ENCODE results near the gene CNTNAP2. TPM values are rescaled to one million over a fixed set of nuclear protein-coding genes. Genes with fewer than 3 reads are reported as not detected.

Gene CNTNAP2
- total RNA-seq, 3 donors from 2014 or later (not counting 1 experiment from before 2014, with no cell fraction given) = 0.18 to 1.1 TPM; not detected in 1

DNA sequence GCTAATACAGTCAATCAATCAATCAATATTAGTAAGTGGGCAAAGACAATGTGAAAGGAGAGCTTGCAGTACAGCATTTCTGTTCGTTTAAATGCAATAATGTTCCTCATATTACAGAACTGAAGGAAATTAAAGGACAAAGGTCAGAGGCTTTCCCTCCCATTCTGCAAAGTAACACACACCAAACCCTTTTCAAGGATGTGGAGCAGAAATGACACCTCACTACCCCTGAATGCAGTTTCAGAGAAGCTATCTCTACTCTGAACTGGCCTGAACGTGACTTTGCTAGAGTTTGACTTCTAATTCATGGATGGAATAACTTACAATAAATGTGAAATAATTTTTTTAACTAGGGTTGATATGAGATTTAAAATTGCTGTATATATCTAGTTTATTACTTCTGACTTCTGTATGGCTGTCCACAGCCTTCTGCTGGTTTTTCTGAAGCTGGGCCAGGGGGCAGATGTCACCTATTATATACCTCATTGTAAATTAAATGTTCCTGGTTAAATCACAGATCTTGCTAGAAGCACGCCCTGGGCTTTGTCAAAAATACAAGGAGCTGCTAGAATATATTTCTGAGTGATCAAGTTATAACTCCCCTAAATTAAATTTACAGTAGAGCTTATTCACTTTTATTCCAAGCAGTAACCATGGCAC, 2317.1 kb downstream of the CNTNAP2 start:
- Mint-ChIP-seq H3K27ac (no peak overlapping the region), H3K27me3 (ENCODE audit: low read depth in 2 of 2) (peaks cover 0 to 6% of the 10 kb centered on the region in 2 donors), H3K4me1 (no peaks in the 10 kb centered on the region), H3K36me3 (no peaks in the 10 kb centered on the region), H3K4me3 (no peak overlapping the region), H3K9me3 (peaks cover 0 to 2% of the 10 kb centered on the region in 2 donors)
- 100% methylated on average over 2 of the region's 3 CpGs for WGBS (ENCODE audit: insufficient coverage)
- H3K9me3 ChIP-seq (ENCODE audit: control insufficient read depth, insufficient read depth, low read length) = no peaks in the 10 kb centered on the region
- H3K36me3 ChIP-seq (ENCODE audit: control insufficient read depth, insufficient read depth, low read length) = no peaks in the 10 kb centered on the region
- intact Hi-C loops (cut with micrococcal nuclease) = no loop called here
- H3K27ac ChIP-seq (ENCODE audit: low read length) = no peak overlapping the region
- TF ChIP-seq, protein P1, sequence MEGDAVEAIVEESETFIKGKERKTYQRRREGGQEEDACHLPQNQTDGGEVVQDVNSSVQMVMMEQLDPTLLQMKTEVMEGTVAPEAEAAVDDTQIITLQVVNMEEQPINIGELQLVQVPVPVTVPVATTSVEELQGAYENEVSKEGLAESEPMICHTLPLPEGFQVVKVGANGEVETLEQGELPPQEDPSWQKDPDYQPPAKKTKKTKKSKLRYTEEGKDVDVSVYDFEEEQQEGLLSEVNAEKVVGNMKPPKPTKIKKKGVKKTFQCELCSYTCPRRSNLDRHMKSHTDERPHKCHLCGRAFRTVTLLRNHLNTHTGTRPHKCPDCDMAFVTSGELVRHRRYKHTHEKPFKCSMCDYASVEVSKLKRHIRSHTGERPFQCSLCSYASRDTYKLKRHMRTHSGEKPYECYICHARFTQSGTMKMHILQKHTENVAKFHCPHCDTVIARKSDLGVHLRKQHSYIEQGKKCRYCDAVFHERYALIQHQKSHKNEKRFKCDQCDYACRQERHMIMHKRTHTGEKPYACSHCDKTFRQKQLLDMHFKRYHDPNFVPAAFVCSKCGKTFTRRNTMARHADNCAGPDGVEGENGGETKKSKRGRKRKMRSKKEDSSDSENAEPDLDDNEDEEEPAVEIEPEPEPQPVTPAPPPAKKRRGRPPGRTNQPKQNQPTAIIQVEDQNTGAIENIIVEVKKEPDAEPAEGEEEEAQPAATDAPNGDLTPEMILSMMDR (IDR thresholded peaks at IDR 0.05) = no peak
- no peaks in the 10 kb centered on the region for H3K27me3 ChIP-seq (ENCODE audit: control insufficient read depth, insufficient read depth, low read length)
- DNase-seq (no peak), ATAC-seq (no peak)
- H3K4me1 ChIP-seq (ENCODE audit: control insufficient read depth, insufficient read depth, low read length) = no peaks in the 10 kb centered on the region
- no peak overlapping the region for H3K4me3 ChIP-seq (ENCODE audit: low read length)

DNA sequence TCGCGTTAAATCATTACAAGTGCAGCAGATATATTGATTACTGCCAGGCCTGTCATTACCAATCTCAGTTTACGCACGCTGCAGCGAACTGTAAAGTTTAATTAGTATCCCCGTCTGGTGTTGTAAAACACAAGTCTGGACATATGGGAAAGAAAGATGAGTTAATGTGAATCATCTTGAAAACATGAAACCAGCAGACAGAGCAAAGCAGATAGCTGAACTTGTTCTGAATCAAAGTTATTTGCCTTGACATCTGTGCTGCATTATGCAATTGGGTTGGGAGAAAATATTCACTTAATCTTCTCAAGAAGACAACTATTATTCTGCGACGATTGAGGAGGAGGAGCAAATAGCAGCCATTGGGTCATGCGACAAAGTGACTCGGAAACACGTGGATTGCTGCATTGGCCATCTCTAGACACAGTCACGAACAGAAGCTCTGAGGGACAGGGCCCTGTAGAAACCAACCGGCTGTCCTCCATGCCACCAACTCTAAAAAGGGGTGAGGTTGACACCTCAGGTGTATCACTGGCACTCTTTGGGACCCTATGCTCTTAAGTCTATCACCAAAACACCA, 2317.7 kb downstream of the CNTNAP2 start:
- H3K27ac ChIP-seq (ENCODE audit: low read length) = no peak overlapping the region
- no peaks in the 10 kb centered on the region for H3K4me1 ChIP-seq (ENCODE audit: control insufficient read depth, insufficient read depth, low read length)
- H3K9me3 ChIP-seq (ENCODE audit: control insufficient read depth, insufficient read depth, low read length) = no peaks in the 10 kb centered on the region
- no peak overlapping the region for H3K4me3 Mint-ChIP-seq
- no peak overlapping the region for H3K4me3 ChIP-seq (ENCODE audit: low read length)
- DNase-seq = no peak
- intact Hi-C loops (cut with micrococcal nuclease) = no loop called here
- WGBS (ENCODE audit: insufficient coverage) = 87% methylated on average over 13 of the region's 13 CpGs
- TF ChIP-seq, protein P1 (IDR thresholded peaks at IDR 0.05) = no peak
- H3K27ac Mint-ChIP-seq = no peak overlapping the region
- no peak for ATAC-seq
- H3K36me3 ChIP-seq (ENCODE audit: control insufficient read depth, insufficient read depth, low read length) = no peaks in the 10 kb centered on the region
- peaks cover 0 to 6% of the 10 kb centered on the region in 2 donors for H3K27me3 Mint-ChIP-seq (ENCODE audit: low read depth in 2 of 2)
- no peaks in the 10 kb centered on the region for H3K36me3 Mint-ChIP-seq
- H3K9me3 Mint-ChIP-seq = peaks cover 0 to 2% of the 10 kb centered on the region in 2 donors
- no peaks in the 10 kb centered on the region for H3K27me3 ChIP-seq (ENCODE audit: control insufficient read depth, insufficient read depth, low read length)
- H3K4me1 Mint-ChIP-seq = no peaks in the 10 kb centered on the region

DNA sequence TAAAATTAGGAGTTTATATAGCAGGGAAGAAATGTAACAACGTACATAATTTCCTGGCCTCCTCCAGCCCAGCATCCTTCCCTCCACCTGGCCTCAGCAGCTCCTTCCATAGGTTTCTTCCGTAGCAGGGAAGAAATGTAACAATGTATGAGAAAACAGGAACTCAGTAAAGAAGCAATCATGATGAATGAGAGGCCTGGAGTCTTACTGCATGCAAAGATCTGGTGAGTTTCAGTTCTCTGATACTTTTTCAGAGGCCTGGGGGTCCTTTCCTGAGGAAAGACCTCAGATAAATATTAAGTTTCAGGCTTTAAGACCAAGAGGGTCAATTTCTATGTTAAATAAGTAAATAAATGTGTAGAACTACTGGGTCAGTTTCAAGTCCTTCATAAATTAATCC, 2318.3 kb downstream of the CNTNAP2 start:
- no peak overlapping the region for H3K4me3 Mint-ChIP-seq

More for the DNA sequence above, 2318.3 kb downstream of the CNTNAP2 start:
- H3K27me3 Mint-ChIP-seq (ENCODE audit: low read depth in 2 of 2) = peaks cover 4 to 9% of the 10 kb centered on the region in 2 donors
- Histone ChIP-seq H3K27ac (ENCODE audit: low read length) (no peak overlapping the region), H3K4me3 (ENCODE audit: low read length) (no peak overlapping the region), H3K9me3 (ENCODE audit: control insufficient read depth, insufficient read depth, low read length) (no peaks in the 10 kb centered on the region), H3K27me3 (ENCODE audit: control insufficient read depth, insufficient read depth, low read length) (no peaks in the 10 kb centered on the region), H3K36me3 (ENCODE audit: control insufficient read depth, insufficient read depth, low read length) (no peaks in the 10 kb centered on the region), H3K4me1 (ENCODE audit: control insufficient read depth, insufficient read depth, low read length) (no peaks in the 10 kb centered on the region)
- peaks cover 0 to 2% of the 10 kb centered on the region in 2 donors for H3K9me3 Mint-ChIP-seq
- no peaks in the 10 kb centered on the region for H3K36me3 Mint-ChIP-seq
- no peaks in the 10 kb centered on the region for H3K4me1 Mint-ChIP-seq
- H3K27ac Mint-ChIP-seq = no peak overlapping the region
- DNase-seq = no peak
- intact Hi-C loops (cut with micrococcal nuclease) = no loop called here
- TF ChIP-seq, protein P1 (IDR thresholded peaks at IDR 0.05) = no peak
- WGBS (ENCODE audit: insufficient coverage) = 78% methylated on average over 1 of the region's 2 CpGs
- ATAC-seq = no peak

All from natural killer cell (primary cell).